22Rv1 (cell line): Measurements from ENCODE around the gene COL7A1.

Source experiments
- CTCF ChIP-seq: fragments of 450-650 bp; IDR thresholded peaks from 2 replicates; pipeline ENCODE4 v1.5.1; 2017; ENCODE audit warnings: mild to moderate bottlenecking
- ZFX ChIP-seq: fragments of 450-650 bp; IDR thresholded peaks from 2 replicates; pipeline ENCODE4 v1.6.1; 2017; ENCODE audit warnings: antibody characterized with exemption, borderline replicate concordance

- TF ChIP-seq CTCF (no peak), ZFX (no peak)
Observed at GRCh38 chr3:48625600-48625999, 30.5 kb upstream of the COL7A1 start.
